ENCODE data around the gene ATG4A. TPM values are rescaled to one million over a fixed set of nuclear protein-coding genes. Genes with fewer than 3 reads are reported as not detected.

Gene ATG4A
- total and polyA plus RNA-seq, 8 donors = 8.9 to 14.6 (median 10.1) TPM

GRCh38 chrX:108199691-108200090, 108.1 kb downstream of the ATG4A start:
- 6 to 13% methylated on average over 4 of the region's 4 CpGs for WGBS, 2 donors
- peaks cover 0 to 27% (median 7%) of the 10 kb centered on the region in 4 donors for H3K27me3 ChIP-seq
- no peak for DNase-seq
- H3K4me1 ChIP-seq = no peaks in the 10 kb centered on the region
- ATAC-seq = peak in 3 of 4 donors; percentile 37 to 64 (median 44)
- no peaks in the 10 kb centered on the region for H3K36me3 ChIP-seq
- H3K9me3 ChIP-seq = no peaks in the 10 kb centered on the region
- intact Hi-C loops (cut with DNase I) = no loop called here
- no peak overlapping the region for H3K4me3 ChIP-seq
- no peak for FAIRE-seq
- H3K27ac ChIP-seq = no peak overlapping the region
- no peak for TF ChIP-seq CTCF (IDR thresholded peaks at IDR 0.05)

- 63 to 67% methylated on average over 3 of the region's 3 CpGs for WGBS, 2 donors
- ATAC-seq (no peak), DNase-seq (no peak), FAIRE-seq (no peak)
- H3K36me3 ChIP-seq = no peaks in the 10 kb centered on the region
- TF ChIP-seq CTCF (IDR thresholded peaks at IDR 0.05) = no peak
- no peaks in the 10 kb centered on the region for H3K4me1 ChIP-seq
- peaks cover 0 to 32% (median 6%) of the 10 kb centered on the region in 4 donors for H3K27me3 ChIP-seq
- no peaks in the 10 kb centered on the region for H3K9me3 ChIP-seq
- H3K27ac ChIP-seq = no peak overlapping the region
- intact Hi-C loops (cut with DNase I) = no loop called here
- H3K4me3 ChIP-seq = no peak overlapping the region
These were observed 112.0 kb downstream of the ATG4A start for GRCh38 chrX:108203540-108203939.

Other genes starting within 250 kb of the ATG4A start
- gene TEX13B, start 109.4 kb upstream of the ATG4A start, total RNA-seq = not detected
- gene TEX13B, start 109.4 kb upstream of the ATG4A start, polyA plus RNA-seq = not detected
- gene VSIG1, start 46.7 kb upstream of the ATG4A start, total RNA-seq = 1 to 10 TPM in 1 of 6 donors, under 1 TPM in 2, not detected in 3; 0.16 to 1.8 (median 0.23) TPM
- gene VSIG1, start 46.7 kb upstream of the ATG4A start, polyA plus RNA-seq = under 1 TPM in 1 of 2 donors, not detected in 1; 0.05 TPM
- gene PSMD10, start 236 bp upstream of the ATG4A start, total RNA-seq = 10 to 100 TPM in 4 of 6 donors, 1 to 10 TPM in 2; 7.8 to 20.3 (median 12.9) TPM
- gene PSMD10, start 236 bp upstream of the ATG4A start, polyA plus RNA-seq = 10 to 100 TPM; 11.6 to 22.0 TPM